NCI-H1105 treated with DMSO at 0.1 percent for 48 hours (cell line): ENCODE measurements around the gene RFX8.
A peak's percentile ranks its signal among the peaks of the same experiment; 100 is the strongest.
"Not testable (repeated sequence)": the region's sequence is repeated elsewhere in the genome, so short reads cannot be mapped to it uniquely, and the experiment has no call there.

Source experiments
- DNase-seq: peaks from one replicate; lab custom pipeline; 2025; lab: John Stamatoyannopoulos, UW

RFX8 gene

DNA sequence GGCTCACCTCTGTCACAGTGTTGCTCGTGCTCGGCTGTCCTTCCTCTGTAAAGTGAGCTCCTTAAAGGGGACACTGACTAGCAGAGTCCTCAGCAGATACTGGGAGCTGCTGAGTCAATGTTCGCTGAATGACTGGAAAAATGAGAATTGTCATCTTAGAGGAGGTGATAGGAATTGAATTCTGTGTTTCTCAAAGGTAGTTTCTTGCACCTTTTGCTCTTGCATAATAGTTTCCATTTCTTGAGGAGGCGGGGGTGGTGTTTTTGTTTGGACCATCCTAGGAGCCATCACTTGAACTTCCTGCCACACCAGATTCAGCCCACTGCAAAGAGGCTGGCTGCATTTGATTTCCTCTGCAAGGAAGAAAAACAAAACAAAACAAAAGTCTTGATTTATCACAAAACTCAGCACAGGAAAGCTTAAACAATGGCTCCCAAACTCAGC is 11.4 kb upstream of the RFX8 start:
- no peak for DNase-seq

DNA sequence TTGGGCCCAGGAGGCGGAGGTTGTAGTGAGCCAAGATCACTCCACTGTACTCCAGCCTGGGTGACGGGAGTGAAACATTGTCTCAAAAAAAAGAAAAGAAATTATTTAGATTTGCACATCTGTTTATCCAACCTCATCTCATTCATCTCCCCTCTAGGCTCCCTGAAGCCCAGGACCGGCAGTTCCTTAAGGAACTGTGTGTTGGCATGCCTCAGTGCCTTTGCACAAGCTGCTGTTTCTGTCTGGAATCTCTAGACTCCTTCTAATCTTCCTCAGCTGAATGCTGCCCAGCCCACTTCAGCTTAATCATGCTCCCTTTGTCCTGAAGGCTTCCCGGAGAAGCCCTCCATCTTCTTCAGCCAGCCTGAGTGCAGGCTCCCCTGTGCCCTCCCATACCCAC is 10.9 kb upstream of the RFX8 start:
- no peak for DNase-seq

DNA sequence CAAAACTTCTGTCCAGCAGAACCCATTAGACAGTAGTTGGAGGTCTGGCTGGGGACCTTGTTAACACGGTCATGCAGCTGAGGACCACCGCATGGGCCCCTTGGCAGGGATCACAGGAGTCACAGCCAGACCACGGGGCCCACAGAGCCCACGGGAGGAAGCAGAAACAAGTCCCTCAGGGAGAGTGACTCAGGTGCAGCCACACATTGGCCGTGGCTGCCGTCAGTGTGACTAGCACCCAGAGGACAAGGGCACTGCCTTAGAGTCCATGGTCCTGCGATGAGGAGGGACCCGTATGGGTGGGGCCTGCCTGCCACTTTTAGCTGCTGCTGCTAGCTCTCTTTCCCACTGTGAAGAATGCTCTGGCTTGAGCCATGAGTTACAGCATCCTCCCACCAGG is 5.9 kb upstream of the RFX8 start:
- no peak for DNase-seq

DNA sequence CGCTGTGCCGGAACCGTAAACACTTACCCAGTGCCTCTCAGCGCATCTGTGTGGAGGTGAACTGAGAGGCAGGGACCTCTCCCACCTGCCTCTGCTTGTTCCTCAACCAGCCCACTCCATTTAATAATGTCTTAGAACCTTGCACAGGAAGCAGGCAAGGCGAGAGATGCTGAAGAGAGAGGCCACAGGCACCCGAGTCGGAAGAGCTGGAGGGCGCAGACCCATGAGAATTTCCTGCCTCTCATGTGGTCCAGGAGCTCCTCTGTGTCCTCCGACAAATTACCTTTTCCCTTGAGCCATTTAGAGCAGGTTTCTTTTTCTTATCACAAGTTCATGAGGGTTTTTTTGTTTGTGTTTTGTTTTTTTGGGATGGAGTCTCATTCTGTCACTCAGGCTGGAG is 4.9 kb upstream of the RFX8 start:
- no peak for DNase-seq

DNA sequence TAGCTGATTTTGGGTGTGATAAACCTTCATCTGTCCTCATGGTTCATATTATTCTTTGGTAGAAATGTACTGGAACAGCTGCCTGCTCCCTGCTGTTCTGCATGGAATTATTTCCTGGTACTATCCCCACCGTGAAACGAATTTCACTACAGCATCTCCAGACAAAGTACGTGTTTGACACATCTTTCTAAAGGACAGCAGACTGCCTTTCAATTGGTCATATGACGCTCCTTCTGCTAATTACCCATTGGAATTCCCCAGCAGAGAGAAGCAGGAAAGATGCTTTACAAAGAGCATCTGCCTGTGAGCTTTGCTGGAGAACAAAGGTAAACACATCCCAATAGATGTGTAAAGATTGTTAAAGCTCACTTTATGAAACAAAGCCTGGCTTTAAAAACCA is 4.4 kb upstream of the RFX8 start:
- DNase-seq, result peak; percentile 41

DNA sequence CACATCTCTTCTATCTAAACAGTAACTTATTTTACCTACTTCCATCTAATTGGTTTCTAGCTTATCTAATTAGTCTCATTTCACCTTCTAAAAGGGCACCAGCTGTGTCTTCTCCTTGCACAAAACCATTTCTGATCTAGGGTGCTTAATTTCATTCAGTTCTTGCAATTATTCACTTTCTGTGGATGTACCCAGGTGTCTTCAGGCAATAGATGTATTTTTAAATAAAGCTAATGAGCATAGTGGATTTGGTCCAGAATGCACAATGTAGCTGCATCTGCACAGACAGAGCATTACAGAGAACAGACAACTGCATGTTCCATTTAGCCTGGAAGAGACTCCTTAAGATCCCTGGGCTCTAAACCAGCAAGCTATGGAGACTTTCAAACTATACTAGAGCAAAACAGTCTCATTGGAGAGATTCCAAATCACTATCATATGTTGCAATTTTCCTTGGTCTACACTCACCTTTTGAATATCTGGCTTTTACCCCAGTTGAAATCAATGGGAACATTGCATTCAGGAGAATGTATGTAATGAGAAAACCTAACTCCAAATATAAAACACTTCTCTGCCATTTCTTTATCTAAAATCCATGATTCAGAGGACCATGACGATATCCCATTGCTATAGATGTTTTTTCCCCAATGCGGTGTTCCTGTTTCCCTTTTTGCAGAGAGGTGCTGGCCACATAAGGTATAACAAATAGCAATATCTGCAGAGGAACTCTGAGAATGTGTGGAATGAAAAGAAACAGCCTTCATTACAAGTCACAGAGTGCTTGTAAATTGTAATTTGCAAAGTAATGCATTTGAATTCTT is 3.5 kb upstream of the RFX8 start:
- DNase-seq, result no peak

DNA sequence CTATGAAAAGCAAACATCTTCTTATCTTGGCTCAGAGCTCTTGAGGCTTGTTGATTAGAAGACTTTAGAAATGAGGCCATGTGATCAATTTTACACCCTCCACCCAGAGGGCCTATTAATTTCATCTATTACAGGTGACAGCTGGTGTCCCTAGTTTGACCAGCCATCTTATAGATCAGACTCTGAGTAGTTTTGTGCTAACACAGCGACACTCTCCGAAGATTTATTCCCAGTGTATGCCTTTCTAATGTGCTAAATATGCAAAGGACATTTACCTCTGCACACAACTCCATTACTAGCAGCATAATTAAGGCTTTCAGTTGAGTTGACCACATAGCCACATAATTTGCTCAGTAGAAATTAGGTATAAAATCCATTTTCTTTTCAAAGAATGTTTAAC is 2.6 kb upstream of the RFX8 start:
- DNase-seq, result no peak

DNA sequence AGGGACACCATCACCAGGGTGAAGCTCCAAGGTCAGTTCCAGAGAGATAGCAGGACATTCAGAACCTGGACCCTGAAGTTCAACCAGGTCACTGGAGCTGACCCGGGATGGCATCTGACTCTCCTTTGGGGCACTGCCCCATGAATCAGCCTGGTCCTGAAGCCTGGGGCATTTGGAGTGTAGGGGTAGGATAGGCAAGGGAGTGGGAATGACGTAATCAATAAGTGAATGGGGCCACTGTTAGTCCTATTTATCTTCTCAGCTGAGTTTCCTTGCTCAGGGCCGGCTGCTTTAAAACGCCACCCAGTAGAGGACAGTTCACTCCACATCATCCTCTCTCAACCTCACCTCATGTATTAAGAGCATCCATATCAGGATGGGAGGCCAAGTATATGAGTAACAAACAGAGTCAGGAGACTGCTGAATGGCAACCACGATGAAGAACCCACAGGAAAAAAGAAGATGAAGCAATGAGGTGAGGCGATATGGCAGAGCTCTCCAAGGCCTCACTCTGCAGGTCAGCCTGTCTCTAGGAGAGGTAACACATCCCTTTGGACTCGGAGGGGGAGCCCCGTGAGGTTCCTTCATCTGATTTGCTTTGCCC is 1.8 kb upstream of the RFX8 start:
- no peak for DNase-seq

DNA sequence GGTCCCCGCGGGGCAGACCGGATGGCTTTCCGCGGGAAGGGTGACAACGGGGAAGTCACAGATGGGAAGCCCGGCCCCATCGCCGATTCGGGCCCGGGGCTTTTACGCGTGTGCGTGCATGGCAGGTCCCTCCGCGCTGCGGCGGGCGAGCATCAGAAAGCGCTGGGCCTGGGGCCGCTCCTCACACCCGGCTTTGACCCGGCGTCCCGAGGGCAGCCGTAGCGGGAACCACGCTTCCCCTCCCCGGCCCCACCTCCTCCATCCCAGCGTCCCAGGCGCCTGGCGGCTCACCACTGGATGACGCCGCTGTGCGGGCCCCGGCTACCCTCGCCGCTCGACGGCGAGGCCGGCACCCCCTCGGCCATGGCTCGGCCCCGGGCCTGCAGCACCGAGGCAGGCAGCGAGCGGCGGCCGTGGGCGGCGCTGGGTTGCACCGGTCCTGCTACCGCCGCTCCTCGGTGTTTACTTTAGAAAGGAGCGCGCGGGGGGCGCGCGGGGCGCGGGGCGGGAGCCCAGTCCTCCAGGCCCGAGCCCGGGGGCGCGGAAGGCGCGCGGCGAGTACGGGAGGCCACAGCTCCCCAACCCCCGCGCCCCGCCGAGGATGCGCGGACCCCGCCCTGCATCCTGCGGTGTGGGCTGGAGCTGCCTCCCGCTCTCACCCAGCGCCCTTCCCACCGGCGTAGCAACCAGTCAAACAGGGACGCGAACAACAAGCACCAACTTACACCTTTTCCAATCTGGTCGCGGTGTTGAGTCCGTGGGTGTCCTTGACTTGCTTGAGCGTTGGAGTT is 806 bp downstream of the RFX8 start:
- peak; percentile 28 for DNase-seq

DNA sequence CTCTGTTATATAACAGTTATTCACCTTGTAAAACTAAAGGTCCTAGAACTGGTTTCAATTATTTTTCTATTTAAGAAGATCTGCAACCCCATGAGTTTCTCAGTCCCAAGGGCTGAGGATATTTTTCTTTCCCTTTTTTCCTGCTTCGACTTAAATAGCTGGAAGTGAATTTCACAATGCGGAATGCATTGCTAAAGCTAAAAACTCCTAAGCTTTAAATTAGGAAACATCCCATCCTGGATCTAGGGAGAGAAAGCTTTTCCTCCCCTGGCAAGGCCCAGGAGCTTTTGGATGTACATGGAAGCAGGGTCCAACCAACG is 1.4 kb downstream of the RFX8 start:
- DNase-seq, result no peak

DNA sequence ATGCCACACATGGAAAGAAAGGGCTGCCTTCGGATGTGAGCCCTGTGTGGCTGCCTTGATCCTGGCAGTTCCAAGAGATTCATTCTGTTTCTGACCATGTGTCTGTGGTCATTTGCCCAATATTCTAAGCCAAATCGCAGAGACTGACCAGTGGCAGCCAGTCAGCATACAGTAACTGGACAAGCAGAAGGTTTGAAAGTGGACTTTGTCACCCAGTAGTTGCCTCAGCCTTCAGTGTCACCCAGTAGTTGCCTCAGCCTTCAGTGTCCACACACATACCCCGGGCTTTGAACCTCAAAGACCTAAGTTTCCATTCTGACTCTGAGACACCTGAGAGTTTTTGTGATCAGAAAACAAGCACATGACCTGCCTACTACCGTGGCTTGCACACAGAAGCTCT is 5.0 kb downstream of the RFX8 start:
- DNase-seq, result no peak

DNA sequence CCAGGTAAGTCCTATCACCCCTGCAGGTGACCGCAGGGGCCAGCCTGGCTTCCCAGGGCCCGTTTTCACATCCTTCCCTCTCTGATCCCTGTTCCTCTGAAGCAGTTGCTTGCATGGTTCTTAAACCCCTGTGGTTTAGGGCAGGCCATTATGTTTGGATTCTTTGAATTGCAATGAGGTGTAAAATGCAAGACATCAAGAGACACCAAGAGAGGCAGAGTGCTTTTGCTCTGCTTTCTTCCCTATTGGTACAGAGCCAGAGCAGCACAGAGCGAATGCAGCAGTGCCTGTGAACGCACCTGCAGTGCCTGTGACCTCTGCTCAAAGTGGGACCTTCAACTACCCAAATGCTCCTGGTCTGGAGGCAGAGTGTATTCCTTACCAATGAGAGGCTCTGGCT is 7.6 kb downstream of the RFX8 start:
- no peak for DNase-seq

DNA sequence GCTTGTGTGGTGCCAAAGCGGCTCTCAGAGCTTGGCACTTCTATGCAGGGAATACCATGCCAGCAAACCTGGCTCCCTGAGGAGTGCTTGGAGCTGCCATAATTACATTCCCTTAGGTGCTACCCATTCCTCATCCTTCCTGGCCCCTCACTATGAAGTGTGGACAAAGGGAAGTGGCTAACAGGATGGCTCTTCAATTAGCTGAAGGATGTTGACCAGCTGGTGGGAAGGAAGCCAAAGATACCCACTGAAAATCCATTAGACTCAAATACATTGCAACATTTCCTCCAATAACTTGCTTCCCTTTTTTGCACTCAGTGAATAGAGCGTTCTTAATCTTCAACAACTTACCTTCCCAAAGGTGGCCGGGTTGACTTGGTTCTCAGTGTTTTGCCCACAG is 8.5 kb downstream of the RFX8 start:
- no peak for DNase-seq

DNA sequence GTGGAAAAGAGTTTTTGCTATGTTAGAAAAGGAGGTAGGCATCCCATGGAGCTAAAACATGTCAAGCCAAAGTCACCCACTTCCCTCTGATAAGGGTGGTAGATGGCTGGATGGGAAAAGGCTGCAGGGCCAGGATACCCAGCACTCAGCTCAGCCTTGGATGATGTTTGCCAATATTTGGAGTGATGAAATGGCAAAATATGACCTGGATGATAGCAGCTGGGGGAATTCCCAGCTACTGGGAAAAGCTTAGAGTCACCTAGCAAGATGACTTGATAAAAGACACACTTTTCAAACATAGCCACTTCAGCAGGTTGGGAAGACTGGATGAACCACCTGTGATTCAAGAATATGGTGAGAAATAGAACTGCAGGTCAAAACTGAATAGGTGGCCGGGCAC is 10.1 kb downstream of the RFX8 start:
- no peak for DNase-seq

DNA sequence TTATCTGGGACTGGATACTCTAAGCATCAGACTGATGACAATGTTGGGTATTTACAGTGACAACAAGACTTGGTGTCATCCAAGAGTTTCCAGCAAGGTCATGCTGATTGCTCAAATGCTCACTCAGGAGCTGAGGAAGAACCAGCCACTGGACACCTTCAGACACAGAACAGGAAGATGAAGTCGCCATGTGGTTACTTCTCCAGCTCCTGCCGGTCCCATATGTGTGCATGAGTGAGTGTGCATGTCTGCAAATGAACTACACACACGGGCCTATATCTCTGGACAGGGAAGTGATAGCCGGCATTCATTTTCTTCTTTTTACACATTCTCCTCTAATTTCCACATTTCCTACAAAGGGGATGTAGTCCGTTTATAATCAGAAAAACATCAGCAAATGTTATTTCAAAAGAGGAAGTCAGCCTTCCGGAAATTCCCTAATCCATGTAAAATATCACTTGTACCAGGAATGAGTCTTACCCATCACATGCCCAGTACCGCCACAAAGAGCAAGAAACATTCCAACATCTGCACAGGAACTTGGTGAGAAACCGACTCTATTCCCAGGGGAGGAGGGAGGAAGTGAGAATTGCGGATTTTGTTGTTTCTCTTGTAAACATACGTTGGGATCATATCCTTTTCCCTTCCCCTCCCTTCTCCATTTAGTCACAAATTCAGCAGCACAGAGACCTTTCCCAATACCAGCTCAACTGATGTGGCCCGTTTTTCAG is 10.8 kb downstream of the RFX8 start:
- DNase-seq, result no peak

DNA sequence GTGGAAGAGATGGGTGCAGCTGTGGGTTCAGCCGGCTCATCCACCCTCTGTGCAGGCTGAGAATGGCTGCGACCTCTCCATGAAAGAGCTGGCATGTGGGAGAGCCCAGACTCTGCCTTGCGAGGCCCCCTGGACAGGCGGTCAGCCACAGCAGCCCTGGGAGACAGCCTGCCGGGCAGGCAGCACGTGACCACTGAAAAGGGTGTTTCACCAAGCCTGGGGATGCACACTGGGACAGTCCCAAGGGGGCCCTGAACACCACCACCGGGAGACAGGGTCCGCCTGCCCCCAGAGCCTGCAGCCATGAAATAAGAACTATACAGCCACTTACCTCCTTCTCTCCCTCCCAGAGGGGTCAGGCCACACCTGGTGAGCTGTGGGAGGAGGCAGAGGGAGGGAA is 11.5 kb downstream of the RFX8 start:
- DNase-seq, result no peak

DNA sequence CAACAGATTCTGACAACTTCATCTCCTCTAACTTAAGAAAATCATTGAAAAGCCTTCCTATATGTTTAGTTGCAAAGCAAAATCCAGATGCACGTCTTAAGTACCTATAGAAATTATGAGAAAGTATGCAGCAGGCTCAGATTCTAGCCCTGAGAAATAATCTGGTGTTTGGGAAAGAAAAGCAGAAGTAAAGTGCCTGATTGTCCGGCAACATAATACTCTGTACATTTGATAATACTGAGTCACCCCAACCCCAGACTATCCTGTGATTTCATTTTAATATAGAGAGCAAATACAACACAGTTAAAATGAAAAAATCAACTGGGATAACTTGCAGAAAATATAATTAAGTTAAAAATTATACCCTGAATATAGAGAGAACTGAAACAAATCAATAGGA is 13.5 kb downstream of the RFX8 start:
- DNase-seq, result no peak

DNA sequence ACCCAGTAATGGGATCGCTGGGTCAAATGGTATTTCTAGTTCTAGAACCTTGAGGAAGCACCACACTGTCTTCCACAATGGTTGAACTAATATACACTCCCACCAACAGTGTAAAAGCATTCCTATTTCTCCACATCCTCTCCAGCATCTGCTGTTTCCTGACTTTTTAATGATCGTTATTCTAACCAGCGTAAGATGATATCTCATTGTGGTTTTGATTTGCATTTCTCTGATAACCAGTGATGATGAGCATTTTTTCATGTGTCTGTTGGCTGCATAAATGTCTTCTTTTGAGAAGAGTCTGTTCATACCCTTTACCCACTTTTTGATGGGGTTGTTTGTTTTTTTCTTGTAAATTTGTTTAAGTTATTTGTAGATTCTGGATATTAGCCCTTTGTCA is 20.5 kb downstream of the RFX8 start:
- DNase-seq, result not testable (repeated sequence)

DNA sequence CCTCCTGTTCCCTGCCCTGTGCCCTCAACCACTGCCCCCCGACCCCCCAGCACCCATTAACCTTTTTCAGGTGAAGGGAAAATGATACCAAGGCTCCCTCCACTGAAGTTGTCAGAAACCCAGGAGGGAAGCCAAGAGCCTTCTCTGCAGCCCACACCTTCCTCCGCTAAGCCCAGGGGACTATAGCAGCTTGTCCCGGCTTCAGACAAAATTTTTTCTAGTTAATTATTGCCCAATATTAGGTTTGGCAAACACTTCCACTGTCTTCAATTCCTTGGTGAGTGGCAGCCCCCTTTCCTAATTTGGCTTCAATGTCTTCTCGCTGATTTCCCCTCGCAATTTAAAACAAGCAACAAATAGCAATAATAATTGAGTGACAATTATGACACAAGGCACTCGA is 23.9 kb downstream of the RFX8 start:
- DNase-seq, result no peak

DNA sequence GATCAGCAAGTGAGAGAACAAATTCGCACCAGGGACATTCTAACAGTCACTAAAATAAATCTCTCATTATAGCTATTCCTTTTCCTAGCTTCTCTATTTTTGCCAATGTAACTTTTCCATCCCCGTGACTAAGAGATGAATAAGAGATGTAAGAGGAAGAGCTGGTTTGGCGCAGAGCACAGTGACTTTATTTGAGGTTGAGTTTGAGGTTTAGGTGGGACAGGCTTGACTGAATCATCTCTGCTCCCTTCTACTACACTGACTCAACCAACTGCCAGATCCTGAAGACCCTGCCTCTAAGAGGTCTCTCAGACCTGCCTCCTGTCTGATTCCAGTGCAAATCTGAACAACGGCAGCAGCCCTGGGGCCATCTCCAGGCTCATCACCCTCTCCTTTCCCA is 28.0 kb downstream of the RFX8 start:
- DNase-seq, result no peak

DNA sequence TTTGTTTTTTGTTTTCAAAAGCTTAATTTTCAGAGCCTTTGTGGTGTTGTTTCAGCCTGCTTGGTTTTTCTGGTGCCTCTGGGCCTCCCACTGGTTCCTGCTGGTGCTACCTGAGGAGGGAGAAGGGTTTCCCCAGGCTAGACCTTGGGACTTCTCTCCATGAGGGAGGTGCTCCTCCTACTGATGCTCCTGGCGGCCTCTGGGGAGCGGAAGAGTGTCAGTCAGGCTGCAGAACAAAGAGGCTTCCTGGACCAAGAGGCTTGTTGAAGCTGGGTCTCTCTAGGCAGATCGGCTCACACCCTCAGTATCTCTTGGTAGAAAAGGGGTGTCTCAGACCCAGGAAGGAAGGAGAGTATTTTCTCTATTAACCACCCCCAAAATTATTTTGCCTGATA is 32.2 kb downstream of the RFX8 start:
- DNase-seq, result no peak

DNA sequence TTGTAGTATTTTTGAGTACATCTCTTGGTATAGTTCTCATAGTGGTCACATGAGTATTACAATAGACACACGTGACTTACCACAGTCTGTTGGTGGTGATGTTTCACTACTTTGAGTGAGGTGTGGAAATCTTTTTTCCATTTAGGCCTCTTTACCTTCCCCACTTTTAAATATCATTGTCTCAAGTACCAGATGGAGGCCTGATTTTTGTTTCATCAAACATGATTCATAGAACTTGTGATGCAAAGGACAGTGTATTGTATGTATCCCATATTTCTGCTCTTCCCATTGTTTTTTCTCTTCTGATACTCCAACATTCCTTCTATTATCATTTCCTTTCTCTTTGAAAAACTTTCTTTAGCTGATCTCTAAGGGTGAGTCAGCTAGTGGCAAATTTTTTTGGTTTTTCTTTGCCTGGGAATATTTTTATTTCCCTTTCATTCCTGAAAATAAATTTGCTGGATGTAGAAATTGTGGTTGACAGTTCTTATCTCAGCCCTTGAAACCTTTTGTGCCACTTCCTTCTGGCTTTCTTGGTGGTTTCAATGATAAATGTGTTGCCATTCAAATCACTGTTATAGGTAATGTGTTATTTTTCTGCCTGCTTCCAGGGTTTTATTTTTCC is 32.8 kb downstream of the RFX8 start:
- DNase-seq, result no peak
